Liver (tissue), 9 donors: Measurements from ENCODE around the gene DOK5. TPM values are rescaled to one million over a fixed set of nuclear protein-coding genes. Genes with fewer than 3 reads are reported as not detected.

ENCODE experiments used
- DNase-seq: peaks from one replicate; pipeline ENCODE4 v3.0.0-alpha.2; 2017; ENCODE audit warnings: low spot score
- H3K27ac ChIP-seq, 2 donors: one replicate each; pipeline ENCODE4 v1.7.0; 2013; ENCODE audit warnings: inconsistent platforms in 2 of 2, low read length in 2 of 2, control low read depth in 1 of 2, low read depth in 1 of 2, mild to moderate bottlenecking in 1 of 2
- H3K27me3 ChIP-seq, 4 donors: one replicate each; pipeline versions ENCODE4 v1.6.1 to v1.7.0; 2013; ENCODE audit warnings: low read length in 3 of 4, inconsistent platforms in 1 of 4, mild to moderate bottlenecking in 1 of 4, moderate library complexity in 1 of 4; ENCODE audit not compliant: control insufficient read depth in 4 of 4, insufficient read depth in 4 of 4
- H3K36me3 ChIP-seq, 4 donors: one replicate each; pipeline versions ENCODE4 v1.6.1 to v1.7.0; 2013; ENCODE audit warnings: low read length in 3 of 4, mild to moderate bottlenecking in 3 of 4, low read depth in 1 of 4, moderate library complexity in 1 of 4; ENCODE audit not compliant: control insufficient read depth in 4 of 4, insufficient read depth in 3 of 4
- H3K4me1 ChIP-seq, 4 donors: one replicate each; pipeline versions ENCODE4 v1.6.1 to v1.7.0; 2013; ENCODE audit warnings: low read length in 3 of 4, mild to moderate bottlenecking in 3 of 4, moderate library complexity in 1 of 4; ENCODE audit not compliant: control insufficient read depth in 4 of 4, insufficient read depth in 4 of 4
- H3K4me3 ChIP-seq, 3 donors: one replicate each; pipeline versions ENCODE4 v1.6.1 to v1.7.0; 2013; ENCODE audit warnings: low read length in 3 of 3, control low read depth in 1 of 3, low read depth in 1 of 3, mild to moderate bottlenecking in 1 of 3
- H3K9ac ChIP-seq, 2 donors: one replicate each; pipeline ENCODE4 v1.7.0; 2013; ENCODE audit warnings: low read length in 2 of 2, mild to moderate bottlenecking in 2 of 2, moderate library complexity in 2 of 2, control low read depth in 1 of 2, low read depth in 1 of 2
- H3K9me3 ChIP-seq, 4 donors: one replicate each; pipeline versions ENCODE4 v1.6.1 to v1.7.0; 2013; ENCODE audit warnings: low read length in 3 of 4; ENCODE audit not compliant: control insufficient read depth in 4 of 4
- EGR1 ChIP-seq, 2 donors: IDR thresholded peaks; 2 replicates each; pipeline ENCODE4 v1.6.1; 2016 to 2018; ENCODE audit warnings: antibody characterized with exemption in 2 of 2, low read depth in 2 of 2
- FOXA1 ChIP-seq: IDR thresholded peaks from 2 replicates; pipeline ENCODE4 v1.6.1; 2016; ENCODE audit warnings: antibody characterized with exemption
- FOXA2 ChIP-seq: IDR thresholded peaks from 2 replicates; pipeline ENCODE4 v1.6.1; 2016; ENCODE audit warnings: antibody characterized with exemption
- GABPA ChIP-seq, 2 donors: IDR thresholded peaks in 1 of 2; conservative IDR thresholded peaks in 1 of 2; 2 replicates each; pipeline ENCODE4 v1.6.1; 2016; ENCODE audit warnings: antibody characterized with exemption in 2 of 2, mild to moderate bottlenecking in 1 of 2, moderate library complexity in 1 of 2
- HNF4A ChIP-seq, 2 donors: conservative IDR thresholded peaks; 2 replicates each; pipeline ENCODE4 v1.6.1; 2016; ENCODE audit warnings: antibody characterized with exemption in 2 of 2, mild to moderate bottlenecking in 2 of 2
- HNF4G ChIP-seq: IDR thresholded peaks from 2 replicates; pipeline ENCODE4 v1.6.1; 2016; ENCODE audit warnings: antibody characterized with exemption
- JUND ChIP-seq, 2 donors: IDR thresholded peaks; 2 replicates each; pipeline ENCODE4 v1.6.1; 2016; ENCODE audit warnings: antibody characterized with exemption in 2 of 2
- NR2F2 ChIP-seq: IDR thresholded peaks from 2 replicates; pipeline ENCODE4 v1.6.1; 2016; ENCODE audit warnings: antibody characterized with exemption
- RAD21 ChIP-seq, 2 donors: IDR thresholded peaks; 2 replicates each; pipeline ENCODE4 v1.6.1; 2016; ENCODE audit warnings: antibody characterized with exemption in 2 of 2, mild to moderate bottlenecking in 2 of 2
- REST ChIP-seq: IDR thresholded peaks from 2 replicates; pipeline ENCODE4 v1.6.1; 2016; ENCODE audit warnings: antibody characterized with exemption, mild to moderate bottlenecking
- RXRA ChIP-seq, 2 donors: IDR thresholded peaks; 2 replicates each; pipeline ENCODE4 v1.6.1; 2017 to 2018; ENCODE audit warnings: antibody characterized with exemption in 2 of 2, mild to moderate bottlenecking in 1 of 2
- SP1 ChIP-seq: IDR thresholded peaks from 2 replicates; pipeline ENCODE4 v1.6.1; 2018; ENCODE audit warnings: antibody characterized with exemption, mild to moderate bottlenecking
- TAF1 ChIP-seq: conservative IDR thresholded peaks from 2 replicates; pipeline ENCODE4 v1.6.1; 2016; ENCODE audit warnings: antibody characterized with exemption, mild to moderate bottlenecking
- YY1 ChIP-seq: IDR thresholded peaks from 2 replicates; pipeline ENCODE4 v1.6.1; 2016; ENCODE audit warnings: antibody characterized with exemption, mild to moderate bottlenecking
- WGBS: extraction: QIAGEN DNeasy Blood & Tissue Kit; methylation state at CpG from one replicate; pipeline ENCODE4 v1.1.7; 2013; 5-methylcytosine and 5-hydroxymethylcytosine counted together
- polyA plus RNA-seq, 2 donors: library from polyadenylated mRNA; stranded (reverse) in 1 of 2; unstranded in 1 of 2; fragments of 200-250 nt in 1 of 2; fragments of >200 nt in 1 of 2; fragmentation: Nextera tagmentation in 1 of 2; extraction: Ambion mirVana in 1 of 2; gene quantifications; one replicate each; pipeline versions ENCODE4 v1.2.1 to v1.2.3, GENCODE V29; 2013 to 2015
- total RNA-seq, 2 donors: library from RNA; depleted of rRNA; stranded (reverse); fragments of >200 nt; gene quantifications; one replicate each; pipeline ENCODE4 v1.2.3, GENCODE V29; 2014
- TF ChIP-seq, protein P1 (sequence below): fragments of 150-350 bp; IDR thresholded peaks from 2 replicates; pipeline ENCODE4 v1.5.1; 2017; ENCODE audit warnings: improper control_type of control experiment, low read depth, low read length; ENCODE audit not compliant: missing input control
- TF ChIP-seq, protein P2 (sequence below): IDR thresholded peaks from 2 replicates; pipeline ENCODE4 v1.6.1; 2016; ENCODE audit warnings: antibody characterized with exemption
- donor health status: healthy.
- donor health status: healthy.
- donor health status: healthy.
- donor health status: healthy.
- donor health status: healthy.

Gene DOK5
- total and polyA plus RNA-seq, 4 donors, result 0.05 to 0.16 (median 0.09) TPM

- no peak overlapping the region for H3K27ac ChIP-seq
- no peak for DNase-seq
- H3K4me3 ChIP-seq, result no peak overlapping the region
Measured at GRCh38 chr20:54577637-54578036, 102.2 kb downstream of the DOK5 start.

DNA sequence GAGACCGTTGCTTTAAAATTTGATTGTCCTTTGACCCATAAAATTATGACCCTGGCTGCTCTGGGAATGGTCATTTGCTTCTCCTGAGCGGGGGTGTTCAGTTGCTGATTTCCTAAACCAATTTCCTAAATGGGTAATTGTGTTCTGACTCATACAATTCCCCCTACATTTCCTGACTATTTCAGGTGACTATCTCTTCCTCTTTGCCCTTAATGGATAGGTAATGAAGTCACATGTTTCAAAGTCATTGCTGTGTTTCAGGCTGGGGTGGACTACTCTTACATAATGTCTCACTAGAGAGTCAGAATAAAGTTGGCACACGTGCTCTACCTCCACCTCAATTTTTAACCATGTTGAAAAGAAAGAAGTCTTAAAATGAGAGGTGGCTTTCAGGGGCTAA is 109.8 kb downstream of the DOK5 start:
- Histone ChIP-seq H3K9ac (no peak overlapping the region), H3K27me3 (no peaks in the 10 kb centered on the region), H3K36me3 (no peaks in the 10 kb centered on the region), H3K9me3 (no peaks in the 10 kb centered on the region), H3K4me3 (no peak overlapping the region), H3K27ac (no peak overlapping the region), H3K4me1 (no peaks in the 10 kb centered on the region)
- WGBS, result 56% methylated on average over 3 of the region's 3 CpGs
- TF ChIP-seq YY1 (no peak), EGR1 (IDR thresholded peaks at IDR 0.05; ENCODE audit: low read depth in 2 of 2) (no peak), SP1 (no peak), RAD21 (IDR thresholded peaks at IDR 0.05) (no peak), NR2F2 (no peak), FOXA1 (no peak), FOXA2 (no peak), HNF4A (conservative IDR thresholded peaks at IDR 0.05) (no peak), HNF4G (no peak)
- TF ChIP-seq, protein P1, sequence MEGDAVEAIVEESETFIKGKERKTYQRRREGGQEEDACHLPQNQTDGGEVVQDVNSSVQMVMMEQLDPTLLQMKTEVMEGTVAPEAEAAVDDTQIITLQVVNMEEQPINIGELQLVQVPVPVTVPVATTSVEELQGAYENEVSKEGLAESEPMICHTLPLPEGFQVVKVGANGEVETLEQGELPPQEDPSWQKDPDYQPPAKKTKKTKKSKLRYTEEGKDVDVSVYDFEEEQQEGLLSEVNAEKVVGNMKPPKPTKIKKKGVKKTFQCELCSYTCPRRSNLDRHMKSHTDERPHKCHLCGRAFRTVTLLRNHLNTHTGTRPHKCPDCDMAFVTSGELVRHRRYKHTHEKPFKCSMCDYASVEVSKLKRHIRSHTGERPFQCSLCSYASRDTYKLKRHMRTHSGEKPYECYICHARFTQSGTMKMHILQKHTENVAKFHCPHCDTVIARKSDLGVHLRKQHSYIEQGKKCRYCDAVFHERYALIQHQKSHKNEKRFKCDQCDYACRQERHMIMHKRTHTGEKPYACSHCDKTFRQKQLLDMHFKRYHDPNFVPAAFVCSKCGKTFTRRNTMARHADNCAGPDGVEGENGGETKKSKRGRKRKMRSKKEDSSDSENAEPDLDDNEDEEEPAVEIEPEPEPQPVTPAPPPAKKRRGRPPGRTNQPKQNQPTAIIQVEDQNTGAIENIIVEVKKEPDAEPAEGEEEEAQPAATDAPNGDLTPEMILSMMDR, result no peak
- TF ChIP-seq, protein P2, sequence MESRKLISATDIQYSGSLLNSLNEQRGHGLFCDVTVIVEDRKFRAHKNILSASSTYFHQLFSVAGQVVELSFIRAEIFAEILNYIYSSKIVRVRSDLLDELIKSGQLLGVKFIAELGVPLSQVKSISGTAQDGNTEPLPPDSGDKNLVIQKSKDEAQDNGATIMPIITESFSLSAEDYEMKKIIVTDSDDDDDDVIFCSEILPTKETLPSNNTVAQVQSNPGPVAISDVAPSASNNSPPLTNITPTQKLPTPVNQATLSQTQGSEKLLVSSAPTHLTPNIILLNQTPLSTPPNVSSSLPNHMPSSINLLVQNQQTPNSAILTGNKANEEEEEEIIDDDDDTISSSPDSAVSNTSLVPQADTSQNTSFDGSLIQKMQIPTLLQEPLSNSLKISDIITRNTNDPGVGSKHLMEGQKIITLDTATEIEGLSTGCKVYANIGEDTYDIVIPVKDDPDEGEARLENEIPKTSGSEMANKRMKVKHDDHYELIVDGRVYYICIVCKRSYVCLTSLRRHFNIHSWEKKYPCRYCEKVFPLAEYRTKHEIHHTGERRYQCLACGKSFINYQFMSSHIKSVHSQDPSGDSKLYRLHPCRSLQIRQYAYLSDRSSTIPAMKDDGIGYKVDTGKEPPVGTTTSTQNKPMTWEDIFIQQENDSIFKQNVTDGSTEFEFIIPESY, result no peak
- DNase-seq, result no peak

More at GRCh38 chr20:54577637-54578036, 102.2 kb downstream of the DOK5 start:
- H3K9me3 ChIP-seq, result no peaks in the 10 kb centered on the region
- H3K27me3 ChIP-seq, result peaks cover 0 to 6% (median 2%) of the 10 kb centered on the region in 4 donors
- TF ChIP-seq FOXA2, result no peak
- TF ChIP-seq, protein P1, result no peak
- H3K9ac ChIP-seq, result no peak overlapping the region
- no peaks in the 10 kb centered on the region for H3K4me1 ChIP-seq
- no peaks in the 10 kb centered on the region for H3K36me3 ChIP-seq

DNA sequence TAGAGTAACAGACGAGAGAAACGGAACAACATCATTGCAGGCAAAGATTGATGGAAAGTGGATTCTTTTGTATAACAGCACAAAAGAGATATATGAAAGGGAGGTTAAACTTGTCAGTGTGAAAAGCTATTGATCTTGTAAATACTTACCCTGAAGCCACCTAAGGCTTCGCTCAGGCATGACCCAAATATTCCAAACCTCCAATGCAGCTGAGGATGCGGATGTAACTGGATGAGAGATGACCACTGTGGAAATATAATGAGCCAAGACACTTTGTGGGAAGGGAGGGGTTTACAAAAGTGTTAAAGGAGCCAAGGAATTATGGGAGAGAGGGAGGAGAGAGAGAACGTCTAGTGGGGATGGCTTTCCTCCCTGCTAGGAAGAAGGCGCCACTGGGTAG is 112.0 kb downstream of the DOK5 start:
- Histone ChIP-seq H3K27me3 (peaks cover 0 to 2% (median 0%) of the 10 kb centered on the region in 4 donors), H3K27ac (no peak overlapping the region), H3K4me3 (no peak overlapping the region), H3K4me1 (no peaks in the 10 kb centered on the region), H3K36me3 (no peaks in the 10 kb centered on the region), H3K9me3 (no peaks in the 10 kb centered on the region), H3K9ac (no peak overlapping the region)
- WGBS, result 85% methylated on average over 6 of the region's 6 CpGs
- no peak for DNase-seq
- TF ChIP-seq GABPA (IDR thresholded peaks at IDR 0.05 in 1 of 2, conservative IDR thresholded peaks at IDR 0.05 in 1 of 2) (no peak), NR2F2 (no peak), HNF4G (no peak), REST (no peak), TAF1 (no peak), RXRA (IDR thresholded peaks at IDR 0.05) (no peak), HNF4A (conservative IDR thresholded peaks at IDR 0.05) (no peak), JUND (IDR thresholded peaks at IDR 0.05) (no peak)
- TF ChIP-seq, protein P2, result no peak
